ENCODE measurements around the gene DGLUCY.

DNA sequence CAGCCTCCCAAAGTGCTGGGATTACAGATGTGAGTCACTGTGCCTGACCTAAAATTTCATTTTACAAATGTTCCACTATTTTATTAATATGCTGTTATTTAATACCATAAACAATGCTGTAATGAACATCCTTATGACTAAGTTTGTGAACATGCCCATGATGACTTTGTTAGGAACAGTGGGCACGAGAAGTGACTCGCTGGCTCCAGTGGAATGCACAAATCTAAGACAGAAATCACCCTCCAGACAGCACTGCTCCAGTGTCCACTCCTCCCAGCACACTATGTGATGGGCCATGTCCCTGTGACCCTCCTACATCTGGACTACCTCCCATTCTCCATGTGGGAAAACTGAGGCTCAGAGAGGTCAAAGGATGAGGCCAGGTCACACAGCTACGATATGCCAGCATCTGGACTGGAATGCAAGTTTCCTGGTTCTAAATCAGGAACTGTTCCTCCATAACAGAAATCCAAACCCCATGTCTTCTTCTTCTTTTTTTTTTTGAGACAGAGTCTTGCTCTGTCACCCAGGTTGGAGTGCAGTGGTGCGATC is 72.7 kb downstream of the DGLUCY start:
- TF ChIP-seq ARNTL (CRISPR knock-in tag; IDR thresholded peaks at IDR 0.05; ENCODE audit: borderline replicate concordance, low read depth), result no peak
- TF ChIP-seq TSHZ2 (CRISPR knock-in tag; IDR thresholded peaks at IDR 0.05), result no peak
- no peak for TF ChIP-seq ZFP30 (CRISPR knock-in tag; IDR thresholded peaks at IDR 0.05)
- no peak for TF ChIP-seq GLIS3 (CRISPR knock-in tag; IDR thresholded peaks at IDR 0.05)
- no peak for TF ChIP-seq BACH2 (CRISPR knock-in tag; IDR thresholded peaks at IDR 0.05; ENCODE audit: borderline replicate concordance)
- no peak for TF ChIP-seq CREB5 (CRISPR knock-in tag; IDR thresholded peaks at IDR 0.05; ENCODE audit: low read depth)
- TF ChIP-seq ZNF70 (CRISPR knock-in tag; IDR thresholded peaks at IDR 0.05), result no peak
- TF ChIP-seq PPARA (CRISPR knock-in tag; IDR thresholded peaks at IDR 0.05; ENCODE audit: borderline replicate concordance), result no peak
- no peak for TF ChIP-seq ZFP3 (CRISPR knock-in tag; IDR thresholded peaks at IDR 0.05)
- TF ChIP-seq, protein P1, sequence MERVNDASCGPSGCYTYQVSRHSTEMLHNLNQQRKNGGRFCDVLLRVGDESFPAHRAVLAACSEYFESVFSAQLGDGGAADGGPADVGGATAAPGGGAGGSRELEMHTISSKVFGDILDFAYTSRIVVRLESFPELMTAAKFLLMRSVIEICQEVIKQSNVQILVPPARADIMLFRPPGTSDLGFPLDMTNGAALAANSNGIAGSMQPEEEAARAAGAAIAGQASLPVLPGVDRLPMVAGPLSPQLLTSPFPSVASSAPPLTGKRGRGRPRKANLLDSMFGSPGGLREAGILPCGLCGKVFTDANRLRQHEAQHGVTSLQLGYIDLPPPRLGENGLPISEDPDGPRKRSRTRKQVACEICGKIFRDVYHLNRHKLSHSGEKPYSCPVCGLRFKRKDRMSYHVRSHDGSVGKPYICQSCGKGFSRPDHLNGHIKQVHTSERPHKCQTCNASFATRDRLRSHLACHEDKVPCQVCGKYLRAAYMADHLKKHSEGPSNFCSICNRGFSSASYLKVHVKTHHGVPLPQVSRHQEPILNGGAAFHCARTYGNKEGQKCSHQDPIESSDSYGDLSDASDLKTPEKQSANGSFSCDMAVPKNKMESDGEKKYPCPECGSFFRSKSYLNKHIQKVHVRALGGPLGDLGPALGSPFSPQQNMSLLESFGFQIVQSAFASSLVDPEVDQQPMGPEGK (CRISPR knock-in tag; IDR thresholded peaks at IDR 0.05; ENCODE audit: borderline replicate concordance), result no peak

All from SK-N-SH treated with all-trans-retinoic acid at 6 μM for 48 hours (cell line).